G401.6 (cell line): ENCODE results near the gene MPP2.
"Not testable (repeated sequence)": the region's sequence is repeated elsewhere in the genome, so short reads cannot be mapped to it uniquely, and the experiment has no call there.

ENCODE experiments used
- FAIRE-seq: peaks from 2 replicates; lab custom pipeline; 2012; peaks lifted over from hg19 to GRCh38; lab: Jason Lieb, UNC

MPP2 gene

GRCh38 chr17:43900858-43901754, 6.2 kb downstream of the MPP2 start:
- peak; percentile 55 for FAIRE-seq

DNA sequence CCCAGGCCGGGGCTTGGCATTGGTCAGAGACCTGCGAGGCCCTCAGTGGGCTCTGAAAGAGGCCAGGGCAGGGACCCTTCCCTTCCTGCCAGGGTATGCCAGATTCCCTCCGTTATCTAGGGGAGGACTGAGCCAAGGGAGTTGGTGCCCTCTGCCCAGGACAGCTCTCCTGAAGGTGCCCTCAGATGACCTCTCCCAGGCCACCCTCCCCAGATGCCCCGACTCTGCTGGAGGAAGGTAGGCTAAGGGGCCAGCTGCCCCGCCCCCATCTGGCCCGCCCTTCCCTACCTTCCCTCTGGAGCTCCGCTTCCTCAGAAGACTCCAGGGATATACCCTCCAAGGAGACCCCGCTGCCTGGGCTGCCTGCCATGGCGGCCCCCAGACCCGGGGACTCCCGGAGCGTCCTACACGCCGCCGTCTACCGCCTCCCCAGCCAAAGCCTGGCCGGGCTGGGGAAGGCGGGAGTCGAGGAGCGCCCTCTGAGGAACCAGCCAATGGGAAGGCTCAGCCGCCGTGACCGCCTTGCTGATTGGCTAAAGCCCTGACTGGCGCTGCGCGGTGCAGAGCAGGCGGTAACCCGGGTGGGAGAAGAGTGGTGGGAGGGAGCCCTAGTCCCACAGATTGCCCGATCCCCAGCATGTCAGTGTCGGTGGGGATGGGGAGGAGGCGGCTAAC, 7.0 kb downstream of the MPP2 start:
- peak; percentile 93 for FAIRE-seq

DNA sequence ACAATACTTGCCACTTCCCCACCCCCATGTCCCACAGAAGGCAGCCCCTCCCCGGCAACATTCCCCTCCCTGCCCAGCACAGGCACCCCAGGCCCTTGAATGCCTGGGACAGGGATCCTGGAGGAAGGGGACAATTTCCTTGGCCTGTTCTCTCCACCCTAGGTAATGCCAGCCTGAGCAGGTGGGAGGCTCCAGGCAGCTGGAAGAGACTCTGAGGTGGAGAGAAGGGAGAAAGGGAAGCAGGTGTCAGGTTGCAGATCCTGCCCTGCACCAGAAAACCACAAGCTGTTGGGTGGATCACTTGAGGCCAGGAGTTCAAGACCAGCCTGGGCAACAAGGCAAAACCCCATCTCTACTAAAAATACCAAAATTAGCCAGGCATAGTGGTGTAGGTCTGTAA, 8.9 kb downstream of the MPP2 start:
- FAIRE-seq: no peak

DNA sequence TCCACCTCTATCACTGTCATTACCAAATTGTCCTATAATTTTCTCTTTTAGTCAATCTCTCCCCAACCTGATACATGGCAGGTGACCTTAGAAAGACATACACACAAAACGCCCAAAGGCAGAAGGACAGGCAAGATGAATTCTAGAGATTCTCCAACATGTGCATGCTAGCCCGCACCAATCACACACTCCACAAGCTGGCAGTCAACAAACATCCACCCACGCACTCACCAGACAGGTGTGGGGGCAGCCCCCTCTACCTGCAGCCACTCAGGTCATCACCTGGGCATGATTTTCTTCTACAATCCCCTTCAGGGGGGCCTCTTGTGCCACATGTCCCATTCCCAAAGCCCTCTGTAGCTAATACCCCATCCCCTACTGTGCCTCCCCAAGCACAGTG, 9.5 kb downstream of the MPP2 start:
- no peak for FAIRE-seq

GRCh38 chr17:43894494-43894893, 12.8 kb downstream of the MPP2 start:
- FAIRE-seq: not testable (repeated sequence)

DNA sequence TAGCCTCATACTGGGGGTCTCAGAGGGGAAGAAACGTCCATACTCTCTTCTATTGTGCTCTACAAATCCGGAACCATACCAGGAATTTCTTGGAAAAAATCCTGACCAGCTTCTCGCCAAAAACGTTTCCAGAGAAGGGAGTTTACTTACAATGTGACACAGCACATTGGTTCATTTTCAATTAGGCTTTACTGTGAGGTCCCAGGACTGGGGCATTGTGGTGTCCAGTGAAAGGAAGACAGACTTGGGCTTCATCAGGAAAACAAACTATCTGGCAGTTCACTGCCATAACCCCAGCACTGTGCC, 14.7 kb downstream of the MPP2 start:
- FAIRE-seq: no peak

DNA sequence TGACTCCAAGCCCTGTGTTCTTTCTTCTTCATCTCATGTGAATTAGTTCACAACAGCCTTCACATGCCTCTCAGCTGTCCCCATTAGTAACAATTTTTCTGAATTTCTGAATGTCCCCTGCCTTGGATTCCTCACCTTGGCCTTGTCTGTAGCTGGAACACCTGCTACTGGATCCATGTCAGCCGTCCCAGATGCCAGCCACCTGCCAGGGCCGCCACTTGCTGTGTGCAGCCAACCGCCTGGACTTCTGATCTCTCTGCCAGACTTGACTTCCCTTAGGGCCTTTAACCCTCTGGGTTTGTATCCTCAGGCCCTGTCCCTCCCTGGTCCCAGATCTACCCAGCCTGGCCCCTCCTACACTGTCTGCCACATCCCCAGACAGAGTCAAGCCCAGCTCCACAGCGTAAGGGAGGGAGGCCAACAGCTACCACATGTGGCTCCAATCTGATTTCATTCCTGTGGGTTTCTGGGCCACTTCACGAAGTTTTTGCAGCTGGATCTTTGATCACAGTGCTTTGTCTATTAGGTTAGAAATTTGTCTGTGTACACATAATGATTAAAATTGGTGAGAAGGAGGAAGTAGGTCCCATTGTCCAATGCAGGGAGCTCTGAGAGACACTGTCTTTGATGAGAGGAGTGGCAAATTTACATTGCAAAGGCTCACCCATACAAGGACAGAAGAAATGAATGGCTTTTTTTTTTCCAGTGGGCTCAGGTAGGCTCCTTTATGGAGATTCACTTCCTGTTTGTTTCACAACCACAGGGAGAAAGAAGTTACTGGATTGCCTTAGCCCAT, 15.3 kb downstream of the MPP2 start:
- no peak for FAIRE-seq

DNA sequence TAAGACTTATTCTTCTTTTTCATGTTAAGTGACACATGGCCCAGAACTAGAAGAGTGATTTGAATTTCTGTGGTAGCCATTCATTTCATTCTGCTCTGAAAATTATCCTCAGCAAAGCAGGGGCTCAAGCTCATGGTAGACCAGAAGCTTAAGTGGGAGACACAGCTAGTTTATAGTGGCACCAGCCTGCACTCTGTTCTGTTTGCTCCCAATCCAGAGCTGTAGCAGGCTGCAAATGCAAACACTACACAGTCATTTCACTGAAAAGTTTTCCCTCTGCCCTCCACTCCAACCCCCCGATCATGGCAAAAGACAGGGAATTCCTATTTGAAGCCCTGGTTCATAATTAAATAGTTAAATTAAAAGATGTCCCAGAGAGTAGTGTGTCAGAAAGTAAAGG, 17.1 kb downstream of the MPP2 start:
- no peak for FAIRE-seq

DNA sequence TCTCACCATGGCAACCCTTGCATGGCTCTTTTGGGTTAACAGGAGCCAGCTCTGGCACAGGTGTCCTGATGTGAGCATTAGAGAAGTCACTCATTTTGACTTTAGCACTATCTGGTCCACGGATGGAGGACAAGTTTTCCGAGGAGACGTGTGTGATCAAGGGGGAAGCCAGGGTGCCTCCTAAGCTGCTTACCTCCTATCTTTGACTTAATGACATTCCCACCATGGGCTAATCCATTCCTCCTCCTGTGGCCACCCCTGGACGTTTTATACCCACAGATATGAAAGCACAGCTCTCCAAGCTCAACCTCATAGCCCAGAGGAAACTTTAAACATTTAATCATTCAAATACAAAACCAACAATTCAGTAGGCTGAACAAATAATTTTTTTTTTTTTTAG, 18.8 kb downstream of the MPP2 start:
- FAIRE-seq: no peak

GRCh38 chr17:43882761-43883415, 24.4 kb downstream of the MPP2 start:
- FAIRE-seq: no peak

GRCh38 chr17:43881758-43882505, 25.4 kb downstream of the MPP2 start:
- FAIRE-seq: no peak

GRCh38 chr17:43881181-43881580, 26.2 kb downstream of the MPP2 start:
- no peak for FAIRE-seq

DNA sequence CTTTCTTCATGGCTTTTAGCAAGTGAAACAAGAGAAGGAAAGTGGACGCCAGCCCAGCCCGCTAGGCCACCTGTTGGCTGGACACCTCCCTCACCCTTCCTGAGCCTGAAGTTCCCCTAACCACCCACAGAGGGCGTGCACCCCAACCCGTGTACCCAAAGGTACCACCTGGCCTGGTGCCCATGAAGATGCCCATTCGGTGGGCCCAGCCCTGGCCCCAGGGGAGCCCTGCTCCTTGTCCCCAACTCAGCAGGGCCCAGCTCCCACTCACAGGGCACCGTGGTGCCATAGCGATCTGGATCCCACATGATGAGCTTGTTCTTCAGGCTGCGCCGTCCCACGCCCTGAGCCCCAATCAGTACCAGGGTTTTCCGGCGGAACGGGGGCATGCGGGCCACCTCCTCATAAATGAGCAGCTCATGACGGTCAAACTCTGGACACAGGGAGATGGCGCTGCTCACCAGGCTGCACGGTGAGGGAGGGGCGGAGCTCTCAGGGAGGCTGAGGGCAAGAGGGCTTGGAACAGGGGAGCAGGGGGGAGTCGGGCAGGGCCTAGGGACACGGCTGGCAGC, 26.8 kb downstream of the MPP2 start:
- no peak for FAIRE-seq

- FAIRE-seq: no peak
Observed at GRCh38 chr17:43879723-43880419, 27.5 kb downstream of the MPP2 start.

- peak; percentile 93 for FAIRE-seq
Observed at GRCh38 chr17:43878260-43879175, 28.8 kb downstream of the MPP2 start.

- FAIRE-seq: no peak
Observed at GRCh38 chr17:43877451-43878155, 29.7 kb downstream of the MPP2 start.

- FAIRE-seq: no peak
Observed at GRCh38 chr17:43877031-43877430, 30.3 kb downstream of the MPP2 start.

GRCh38 chr17:43875476-43876147, 31.7 kb downstream of the MPP2 start:
- no peak for FAIRE-seq
